ENCODE measurements around the gene ITGA4.

- TF ChIP-seq CHCHD3 (CRISPR knock-in tag; IDR thresholded peaks at IDR 0.05) (no peak), ZNF354B (CRISPR knock-in tag; IDR thresholded peaks at IDR 0.05) (no peak), CBX5 (IDR thresholded peaks at IDR 0.05; ENCODE audit: borderline replicate concordance, low read depth) (no peak), HSF4 (CRISPR knock-in tag; IDR thresholded peaks at IDR 0.05; ENCODE audit: borderline replicate concordance) (no peak), MXI1 (IDR thresholded peaks at IDR 0.05; ENCODE audit: low read depth, low read length) (no peak), BACH1 (tag; IDR thresholded peaks at IDR 0.05) (no peak), ZBTB33 (CRISPR knock-in tag; IDR thresholded peaks at IDR 0.05) (no peak), ZNF589 (CRISPR knock-in tag; IDR thresholded peaks at IDR 0.05; ENCODE audit: low read depth) (no peak), EP300 (IDR thresholded peaks at IDR 0.05; ENCODE audit: low read length) (no peak), ETV5 (CRISPR knock-in tag; IDR thresholded peaks at IDR 0.05; ENCODE audit: low read depth) (no peak), PHTF2 (CRISPR knock-in tag; IDR thresholded peaks at IDR 0.05) (no peak), MYC (IDR thresholded peaks at IDR 0.05; ENCODE audit: low read depth, low read length) (no peak), MYC (CRISPR knock-in tag; IDR thresholded peaks at IDR 0.05; ENCODE audit: borderline replicate concordance, low read depth) (no peak), EWSR1 (IDR thresholded peaks at IDR 0.05; ENCODE audit: borderline replicate concordance, low read depth, partially characterized antibody) (no peak)
These were observed 11.6 kb downstream of the ITGA4 start for GRCh38 chr2:181468811-181469210.

Data from K562 (cell line).